Measurements from ENCODE around the gene PLIN5. TPM values are rescaled to one million over a fixed set of nuclear protein-coding genes. Genes with fewer than 3 reads are reported as not detected.

Gene PLIN5
- polyA plus RNA-seq, 1 donor (not counting 4 experiments of a cell fraction or from before 2014, with no cell fraction given) = not detected

DNA sequence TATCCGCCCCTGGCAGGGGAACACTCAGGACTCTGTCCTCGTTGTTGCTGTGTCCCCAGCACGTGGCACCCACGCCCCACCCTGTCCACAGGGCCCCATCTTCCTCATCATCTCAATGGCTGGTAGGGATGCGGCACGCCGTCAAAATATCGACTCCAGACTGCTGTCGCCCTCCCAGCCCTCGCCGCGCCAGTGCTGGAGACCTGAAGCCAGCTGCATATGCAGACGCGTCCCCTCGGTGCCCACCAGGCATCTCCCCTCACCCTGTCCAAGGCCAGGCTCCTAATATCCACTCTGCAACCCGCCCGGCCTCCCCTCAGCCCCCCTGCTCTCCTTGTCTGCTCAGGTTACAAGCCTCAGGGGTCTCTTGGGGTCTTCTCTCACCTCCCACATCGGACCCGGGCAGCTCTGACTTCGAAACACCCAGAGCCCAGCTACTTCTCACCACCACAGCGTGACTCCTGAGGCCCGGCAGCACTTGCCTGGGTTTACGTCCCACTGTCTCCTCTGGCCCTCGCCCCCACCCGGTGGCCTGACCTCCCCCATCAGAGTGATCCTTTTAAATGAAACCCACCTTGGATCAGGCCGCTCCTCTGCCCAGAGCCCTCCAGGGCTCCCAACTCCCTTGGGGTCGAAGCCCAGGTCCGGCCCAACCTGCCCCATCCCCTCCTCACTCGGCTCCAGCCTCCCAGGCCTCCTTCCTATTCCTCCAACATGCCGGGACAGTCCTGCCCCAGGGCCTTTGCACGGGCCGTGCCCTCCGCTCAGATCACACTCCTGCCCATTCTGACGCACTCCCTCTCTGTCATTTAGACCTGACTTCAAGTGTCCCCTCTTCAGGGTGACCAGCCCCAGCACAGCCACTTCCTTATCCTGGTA is 29.2 kb downstream of the PLIN5 start:
- Histone ChIP-seq H3K9me3 (ENCODE audit: control insufficient read depth, low read depth, low read length) (no peaks in the 10 kb centered on the region), H3K4me2 (ENCODE audit: control insufficient read depth, extremely low read depth, insufficient read depth, low read depth, low read length) (no peak overlapping the region), H2AFZ (ENCODE audit: control insufficient read depth, low read length) (no peak overlapping the region), H3K9ac (ENCODE audit: control insufficient read depth, extremely low read depth, insufficient read depth, low read length) (no peak overlapping the region), H3K79me2 (ENCODE audit: control insufficient read depth, insufficient read depth, low read length) (no peaks in the 10 kb centered on the region), H3K36me3 (ENCODE audit: control insufficient read depth in 2 of 2, extremely low read depth in 1 of 2, insufficient read depth in 2 of 2, low read length in 2 of 2) (peaks cover 13 to 15% of the 10 kb centered on the region in 2 experiments), H4K20me1 (ENCODE audit: control insufficient read depth, extremely low read depth, insufficient read depth, low read length) (no peaks in the 10 kb centered on the region), H3K4me3 (ENCODE audit: control insufficient read depth in 2 of 3, extremely low read depth in 1 of 3, insufficient read depth in 2 of 3, low read depth in 1 of 3, low read length in 3 of 3) (no peak overlapping the region), H3K27ac (ENCODE audit: control insufficient read depth, insufficient read depth, low read length) (no peak overlapping the region), H3K9me1 (ENCODE audit: control insufficient read depth, extremely low read depth, insufficient read depth, low read length) (peaks cover 2% of the 10 kb centered on the region), H3K4me1 (ENCODE audit: control insufficient read depth, extremely low read depth, insufficient read depth, low read length) (peaks cover 8% of the 10 kb centered on the region), H3K27me3 (ENCODE audit: control insufficient read depth, extremely low read depth, insufficient read depth, low read length) (no peaks in the 10 kb centered on the region)
- dilution Hi-C loops (cut with MboI; ENCODE audit: extremely low pct_ligation_motif_present, low sequenced_read_pairs) = no loop called here
- DNase-seq (ENCODE audit: low read depth, low spot score) = no peak
- TF ChIP-seq, protein P1, sequence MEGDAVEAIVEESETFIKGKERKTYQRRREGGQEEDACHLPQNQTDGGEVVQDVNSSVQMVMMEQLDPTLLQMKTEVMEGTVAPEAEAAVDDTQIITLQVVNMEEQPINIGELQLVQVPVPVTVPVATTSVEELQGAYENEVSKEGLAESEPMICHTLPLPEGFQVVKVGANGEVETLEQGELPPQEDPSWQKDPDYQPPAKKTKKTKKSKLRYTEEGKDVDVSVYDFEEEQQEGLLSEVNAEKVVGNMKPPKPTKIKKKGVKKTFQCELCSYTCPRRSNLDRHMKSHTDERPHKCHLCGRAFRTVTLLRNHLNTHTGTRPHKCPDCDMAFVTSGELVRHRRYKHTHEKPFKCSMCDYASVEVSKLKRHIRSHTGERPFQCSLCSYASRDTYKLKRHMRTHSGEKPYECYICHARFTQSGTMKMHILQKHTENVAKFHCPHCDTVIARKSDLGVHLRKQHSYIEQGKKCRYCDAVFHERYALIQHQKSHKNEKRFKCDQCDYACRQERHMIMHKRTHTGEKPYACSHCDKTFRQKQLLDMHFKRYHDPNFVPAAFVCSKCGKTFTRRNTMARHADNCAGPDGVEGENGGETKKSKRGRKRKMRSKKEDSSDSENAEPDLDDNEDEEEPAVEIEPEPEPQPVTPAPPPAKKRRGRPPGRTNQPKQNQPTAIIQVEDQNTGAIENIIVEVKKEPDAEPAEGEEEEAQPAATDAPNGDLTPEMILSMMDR (optimal IDR thresholded peaks at IDR 0.05 in 1 of 3, IDR thresholded peaks at IDR 0.05 in 1 of 3, conservative IDR thresholded peaks at IDR 0.05 in 1 of 3; ENCODE audit: extremely low read depth in 1 of 3, insufficient read depth in 2 of 3, low read length in 3 of 3) = no peak
- TF ChIP-seq EZH2 (IDR thresholded peaks at IDR 0.05; ENCODE audit: low read length) = no peak
- no peak for FAIRE-seq

DNA sequence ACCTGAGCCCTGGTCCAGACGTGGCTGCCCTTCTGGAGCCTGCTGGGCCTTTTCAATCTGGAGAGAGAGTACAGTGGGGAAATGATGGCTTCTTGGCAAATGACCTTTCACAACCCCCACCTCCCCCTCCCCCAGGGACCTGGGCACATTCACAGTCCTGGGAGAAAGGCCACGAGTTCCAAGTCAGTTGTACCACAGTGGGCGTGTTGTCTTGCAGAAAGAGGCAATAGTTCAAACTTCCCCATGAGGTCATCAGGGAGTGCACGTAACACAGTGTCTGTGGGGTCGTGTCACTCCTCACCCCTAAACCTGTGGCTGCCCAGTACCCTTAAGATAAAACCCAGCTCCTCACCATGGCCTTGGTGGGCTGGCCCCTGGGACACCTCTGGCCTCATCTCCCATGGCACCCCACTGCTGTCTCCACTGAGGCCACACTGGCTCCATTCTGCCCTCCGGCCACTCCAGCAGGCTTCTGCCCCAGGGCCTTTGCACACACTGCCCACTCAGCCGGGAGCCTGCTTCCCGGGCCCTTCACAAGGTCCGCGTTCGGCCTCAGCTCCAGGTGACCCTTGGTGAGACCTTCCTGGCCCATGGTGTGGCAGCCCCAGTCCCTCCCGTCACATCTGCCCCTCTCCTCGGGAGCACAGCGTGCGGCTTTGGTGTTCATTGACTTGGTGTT is 30.0 kb downstream of the PLIN5 start:
- no peaks in the 10 kb centered on the region for H3K9me3 ChIP-seq (ENCODE audit: control insufficient read depth, low read depth, low read length)
- no peak overlapping the region for H2AFZ ChIP-seq (ENCODE audit: control insufficient read depth, low read length)
- no peak overlapping the region for H3K27ac ChIP-seq (ENCODE audit: control insufficient read depth, insufficient read depth, low read length)
- TF ChIP-seq, protein P1 (optimal IDR thresholded peaks at IDR 0.05 in 1 of 3, IDR thresholded peaks at IDR 0.05 in 1 of 3, conservative IDR thresholded peaks at IDR 0.05 in 1 of 3; ENCODE audit: extremely low read depth in 1 of 3, insufficient read depth in 2 of 3, low read length in 3 of 3) = no peak
- H3K79me2 ChIP-seq (ENCODE audit: control insufficient read depth, insufficient read depth, low read length) = no peaks in the 10 kb centered on the region
- FAIRE-seq = no peak
- H3K4me3 ChIP-seq (ENCODE audit: control insufficient read depth in 2 of 3, extremely low read depth in 1 of 3, insufficient read depth in 2 of 3, low read depth in 1 of 3, low read length in 3 of 3) = no peak overlapping the region
- no peak overlapping the region for H3K9ac ChIP-seq (ENCODE audit: control insufficient read depth, extremely low read depth, insufficient read depth, low read length)
- DNase-seq (ENCODE audit: low read depth, low spot score) = no peak
- dilution Hi-C loops (cut with MboI; ENCODE audit: extremely low pct_ligation_motif_present, low sequenced_read_pairs) = no loop called here
- H3K9me1 ChIP-seq (ENCODE audit: control insufficient read depth, extremely low read depth, insufficient read depth, low read length) = peaks cover 2% of the 10 kb centered on the region
- H3K4me2 ChIP-seq (ENCODE audit: control insufficient read depth, extremely low read depth, insufficient read depth, low read depth, low read length) = no peak overlapping the region
- no peaks in the 10 kb centered on the region for H4K20me1 ChIP-seq (ENCODE audit: control insufficient read depth, extremely low read depth, insufficient read depth, low read length)
- peaks cover 8% of the 10 kb centered on the region for H3K4me1 ChIP-seq (ENCODE audit: control insufficient read depth, extremely low read depth, insufficient read depth, low read length)
- no peaks in the 10 kb centered on the region for H3K27me3 ChIP-seq (ENCODE audit: control insufficient read depth, extremely low read depth, insufficient read depth, low read length)
- peaks cover 13 to 15% of the 10 kb centered on the region in 2 experiments for H3K36me3 ChIP-seq (ENCODE audit: control insufficient read depth in 2 of 2, extremely low read depth in 1 of 2, insufficient read depth in 2 of 2, low read length in 2 of 2)

Data from keratinocyte (primary cell).